HG03457 (cell line): ENCODE results near the gene PRPF18.

Source experiments
- ATAC-seq: cut with Tn5 transposase; IDR thresholded peaks from one replicate; pipeline ENCODE4 v1.9.1; 2021; ENCODE audit warnings: moderate number of reproducible peaks; ENCODE audit not compliant: unreplicated experiment

PRPF18 gene

DNA sequence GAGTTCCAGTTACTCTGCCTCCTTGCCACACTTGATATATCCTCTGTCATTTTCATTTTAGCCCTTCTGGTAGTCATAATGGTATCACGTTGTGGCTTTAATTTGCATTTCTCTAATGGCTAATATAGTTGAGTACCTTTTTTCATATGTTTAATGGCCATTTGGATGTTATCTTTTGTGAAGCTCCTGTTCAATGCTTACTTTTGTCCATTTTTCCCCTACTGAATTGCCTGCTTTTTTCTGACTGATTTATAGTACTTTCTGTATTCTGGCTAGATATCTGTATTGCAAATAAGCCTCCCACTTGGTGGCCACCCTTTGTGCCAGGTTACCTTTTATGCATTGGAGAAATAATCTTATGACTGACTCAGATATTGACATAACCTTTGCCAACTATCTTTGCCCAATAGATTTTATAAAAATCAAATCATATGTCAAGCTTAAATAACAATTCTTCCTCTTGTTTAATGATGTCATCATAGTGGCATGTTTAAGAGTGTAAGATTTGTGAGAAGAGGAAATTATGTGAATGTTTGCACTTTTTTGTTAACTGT is 50.6 kb downstream of the PRPF18 start:
- ATAC-seq, result no peak

DNA sequence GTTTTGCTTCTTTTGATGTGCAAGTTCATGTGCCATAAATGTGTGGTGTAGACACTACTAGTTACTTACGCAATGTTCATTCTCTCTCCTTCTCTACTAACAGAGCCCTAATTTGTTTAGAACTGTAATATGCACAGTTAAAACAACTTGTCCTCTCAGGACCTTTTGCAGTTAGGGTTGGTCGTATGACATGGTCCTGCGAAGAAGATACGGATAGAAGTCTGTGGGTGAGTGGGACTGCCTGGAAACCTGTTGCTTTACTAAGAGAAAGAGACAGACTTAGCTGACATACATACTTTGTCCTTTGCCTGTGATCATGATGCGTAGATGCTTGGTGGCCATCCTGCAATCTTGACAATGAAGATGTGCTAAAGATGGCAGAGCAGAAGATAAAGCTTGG is 51.1 kb downstream of the PRPF18 start:
- ATAC-seq, result no peak

DNA sequence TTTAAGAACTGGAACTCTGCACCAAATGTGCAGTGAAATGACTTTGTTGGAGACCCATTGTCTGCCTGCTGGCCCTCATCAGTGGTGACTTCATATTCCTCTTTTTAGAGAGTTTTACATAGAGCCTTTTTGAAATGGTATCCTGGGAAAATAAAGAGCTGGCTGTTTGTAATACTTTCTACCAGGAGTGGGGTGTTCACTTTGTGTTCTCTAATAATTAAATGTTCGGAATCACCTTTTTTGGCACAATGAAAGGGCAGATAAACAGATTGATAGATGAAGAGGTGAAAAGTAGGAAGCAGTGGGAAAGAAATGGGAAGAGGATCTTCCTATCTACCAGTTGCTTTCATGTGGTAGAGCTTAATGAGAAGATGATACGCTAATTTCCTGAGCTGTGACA is 55.5 kb downstream of the PRPF18 start:
- ATAC-seq, result no peak

DNA sequence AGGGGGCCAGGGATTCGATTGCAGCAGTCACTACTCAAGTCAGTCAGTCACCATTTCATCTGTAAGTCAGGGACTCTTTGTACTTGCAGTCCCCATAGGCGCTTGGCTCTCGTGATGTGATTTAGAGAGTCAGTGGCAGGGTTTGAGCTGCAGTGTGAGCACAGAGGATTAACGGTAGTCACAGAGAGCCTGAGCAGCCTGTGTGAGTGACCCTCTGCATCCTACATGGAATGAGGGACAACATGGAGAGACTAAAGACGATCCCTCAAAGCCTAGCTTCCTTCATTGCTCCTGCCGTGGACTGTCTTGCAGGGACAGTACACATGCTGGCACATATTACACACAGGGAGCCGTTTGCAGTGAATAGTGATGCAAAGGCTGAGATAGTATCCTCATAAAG is 56.3 kb downstream of the PRPF18 start:
- no peak for ATAC-seq

DNA sequence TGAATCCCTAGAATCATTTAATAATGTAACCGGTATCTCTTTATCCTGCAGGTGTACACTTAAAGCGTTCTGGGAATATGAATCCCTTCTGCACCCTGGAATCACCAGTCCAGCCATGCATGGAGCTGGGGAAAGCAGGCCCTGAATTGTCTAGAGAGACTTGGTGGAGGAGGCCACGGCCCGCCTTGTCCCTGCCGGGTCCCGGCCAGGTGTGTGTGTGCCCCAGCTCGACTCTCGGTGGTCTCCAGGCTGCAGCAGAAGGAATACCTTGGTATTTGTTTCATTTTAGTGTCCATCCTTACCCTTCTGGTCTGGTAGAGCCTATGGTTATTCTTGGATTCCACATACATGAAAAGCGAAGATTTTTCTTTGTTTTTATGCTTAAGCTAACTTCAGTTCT is 58.1 kb downstream of the PRPF18 start:
- ATAC-seq, result no peak

DNA sequence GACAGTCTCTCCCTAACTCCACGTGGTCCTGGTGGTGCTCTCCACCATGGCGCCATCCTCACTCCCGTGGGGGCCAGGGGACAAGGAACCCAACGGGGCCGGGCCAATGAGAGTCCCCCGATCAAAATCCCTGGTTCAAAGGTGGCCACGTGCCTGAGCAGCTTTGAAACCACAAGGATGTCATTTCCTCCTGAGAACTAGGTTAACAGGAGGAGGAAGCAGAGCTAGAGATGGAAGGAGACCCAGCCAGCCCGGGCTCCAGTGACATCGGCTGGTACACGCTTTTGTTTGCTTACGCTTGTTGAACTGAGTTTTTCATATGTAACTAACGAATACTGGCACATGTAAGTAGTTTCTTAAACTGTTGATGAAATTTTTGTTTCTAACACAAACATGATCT is 61.7 kb downstream of the PRPF18 start:
- no peak for ATAC-seq

DNA sequence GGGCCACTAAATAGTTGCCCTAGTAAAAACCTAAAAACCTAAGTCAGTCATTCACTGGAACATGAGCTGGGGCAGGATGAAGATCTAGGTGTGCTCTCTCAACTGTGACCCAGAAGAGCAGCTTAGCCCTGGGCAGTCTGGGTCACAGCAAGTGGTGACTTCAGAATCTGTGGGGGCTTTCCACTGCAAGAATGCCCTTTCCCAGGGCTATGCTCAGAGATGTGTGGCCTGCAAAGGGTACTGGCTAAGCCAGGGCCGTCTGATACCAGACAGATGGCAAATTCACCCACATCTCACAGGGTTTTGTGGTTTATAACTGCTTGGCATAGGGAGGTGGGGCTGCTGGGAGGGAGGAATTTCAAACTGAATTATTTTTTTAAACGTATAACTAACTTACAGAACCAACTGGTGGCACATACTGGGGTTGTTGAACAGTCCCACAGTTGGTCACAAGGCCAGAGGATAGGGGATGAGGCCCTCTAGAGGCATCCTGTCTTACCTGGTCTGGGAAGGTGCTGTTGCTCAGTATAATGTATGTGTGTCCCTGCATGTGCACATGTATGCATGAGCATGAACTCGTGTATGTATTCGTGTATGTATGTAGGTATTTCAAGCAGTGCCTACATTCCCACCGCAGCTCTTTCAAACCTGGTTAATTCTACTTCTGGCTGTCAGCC is 63.2 kb downstream of the PRPF18 start:
- ATAC-seq, result peak; percentile 70

DNA sequence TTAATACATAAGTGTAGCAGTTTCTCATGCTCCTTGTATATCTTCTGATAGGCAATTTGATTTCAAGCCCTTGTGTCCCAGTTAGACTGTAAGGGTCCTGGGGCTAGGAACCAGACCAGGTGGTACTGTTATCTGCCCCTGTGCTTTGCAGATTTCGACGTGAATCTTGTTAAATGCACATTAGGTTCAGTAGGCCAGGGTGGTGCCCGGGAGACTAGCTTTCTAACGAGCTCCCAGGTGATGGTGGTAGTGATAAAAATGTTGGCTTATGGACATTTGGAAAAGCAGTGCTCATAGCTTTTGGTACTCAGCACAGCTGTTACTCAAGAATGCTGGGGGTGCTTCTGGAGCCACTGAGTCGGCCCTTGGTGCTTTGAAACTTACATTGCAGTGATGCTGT is 64.2 kb downstream of the PRPF18 start:
- no peak for ATAC-seq

DNA sequence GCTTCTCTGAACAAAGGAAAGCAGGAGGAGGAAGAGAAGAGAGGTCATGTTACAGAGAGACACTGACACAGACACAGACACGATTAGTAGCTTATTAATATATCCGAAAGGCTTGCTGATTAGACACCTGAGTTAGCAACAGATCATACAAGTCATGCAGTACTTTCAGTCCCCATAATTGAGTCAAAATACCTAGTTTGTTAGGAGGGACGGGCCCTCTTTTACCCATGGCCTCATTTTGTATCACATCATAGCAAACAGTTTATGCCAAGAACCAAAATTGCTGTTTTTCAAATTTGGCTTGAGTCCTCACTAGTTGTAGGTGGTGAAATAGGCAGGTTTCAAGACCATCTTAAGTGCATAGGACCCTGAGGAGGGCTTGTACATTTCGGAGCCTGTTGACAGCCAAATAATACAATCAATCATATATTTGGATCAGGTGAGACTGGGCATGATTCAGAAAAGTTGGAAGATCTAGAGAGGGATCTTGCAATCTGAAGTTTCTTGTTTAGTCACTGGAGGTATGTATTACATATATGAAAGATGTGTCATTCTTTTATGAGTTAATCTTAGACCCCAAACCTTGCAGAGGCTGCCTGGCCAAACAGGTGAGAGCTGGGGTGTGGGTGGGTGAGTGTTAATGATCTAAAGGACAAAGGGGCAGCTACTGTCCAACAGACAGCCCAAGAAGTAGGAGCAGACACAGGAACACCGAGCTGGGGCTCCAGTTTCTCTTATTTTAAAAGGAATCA is 65.4 kb downstream of the PRPF18 start:
- ATAC-seq, result no peak

DNA sequence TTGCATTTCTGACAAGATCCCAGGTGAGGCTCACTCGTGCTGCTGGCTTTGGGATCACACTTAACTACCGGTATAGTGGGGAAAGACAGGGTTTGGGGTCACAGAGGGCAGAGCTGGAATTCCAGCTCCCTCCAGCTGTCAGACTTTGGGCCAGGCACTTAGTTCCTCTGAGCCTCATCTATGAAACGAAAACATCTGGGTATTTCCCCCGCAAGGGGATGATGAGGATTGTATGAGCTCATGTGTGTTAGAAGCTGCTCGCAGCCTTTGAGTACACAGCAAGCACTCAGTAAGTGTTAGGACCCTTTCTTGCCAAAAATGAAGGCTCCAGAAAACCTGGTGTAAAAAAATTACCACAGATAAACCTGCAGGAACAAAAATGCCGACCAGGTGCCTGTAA is 66.1 kb downstream of the PRPF18 start:
- ATAC-seq, result no peak

DNA sequence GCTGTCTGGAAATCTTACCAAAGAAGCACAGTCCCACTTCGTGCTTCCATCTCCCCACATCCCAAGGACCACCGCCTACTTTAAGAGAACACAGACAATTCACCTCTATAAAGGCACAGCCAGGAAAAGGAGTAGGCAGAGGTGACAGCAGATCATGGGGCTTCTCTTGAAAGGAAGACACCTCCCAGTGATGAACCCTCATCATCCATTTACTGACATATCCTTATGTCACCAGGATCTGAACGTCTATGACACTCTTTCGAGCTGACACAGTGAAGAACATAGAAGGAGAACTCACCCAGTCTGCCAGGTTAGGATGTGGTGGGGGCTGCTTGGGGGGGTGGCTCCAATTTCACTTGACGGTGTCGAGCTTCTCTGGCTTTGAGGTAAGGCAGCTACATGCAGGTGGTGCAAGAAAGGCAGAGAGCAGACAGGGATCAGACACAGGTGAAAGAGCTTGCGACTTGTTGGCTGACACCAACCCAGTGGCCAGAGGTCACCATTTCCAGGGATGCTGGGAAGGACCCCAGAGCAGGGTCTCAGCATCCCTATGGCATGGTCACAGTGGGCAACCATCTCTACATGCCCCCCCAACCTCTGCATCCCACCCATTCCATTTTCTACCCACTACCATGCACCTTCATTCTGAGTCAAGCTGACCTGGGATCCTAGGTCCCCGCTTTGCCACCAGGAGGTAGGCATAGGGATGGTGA is 67.5 kb downstream of the PRPF18 start:
- no peak for ATAC-seq

DNA sequence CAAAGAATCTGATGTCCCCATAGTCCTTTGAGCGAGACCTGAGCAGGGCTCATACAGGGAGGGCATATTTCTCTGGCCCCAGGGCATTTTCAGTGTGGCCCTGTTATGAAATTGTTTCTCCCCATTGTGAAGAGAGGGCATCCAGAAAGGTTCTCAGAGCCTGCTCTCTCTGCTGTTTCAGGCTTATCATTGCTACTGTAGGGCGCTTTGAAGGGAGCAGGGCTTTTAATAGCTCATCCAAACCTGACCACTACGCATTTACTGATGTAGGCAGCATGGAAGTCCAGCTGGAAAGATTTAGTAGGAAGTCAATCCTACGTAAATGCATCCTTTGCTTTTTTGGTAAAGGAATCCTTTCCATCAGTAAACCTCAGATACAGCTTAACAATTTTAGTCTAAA is 68.1 kb downstream of the PRPF18 start:
- no peak for ATAC-seq

DNA sequence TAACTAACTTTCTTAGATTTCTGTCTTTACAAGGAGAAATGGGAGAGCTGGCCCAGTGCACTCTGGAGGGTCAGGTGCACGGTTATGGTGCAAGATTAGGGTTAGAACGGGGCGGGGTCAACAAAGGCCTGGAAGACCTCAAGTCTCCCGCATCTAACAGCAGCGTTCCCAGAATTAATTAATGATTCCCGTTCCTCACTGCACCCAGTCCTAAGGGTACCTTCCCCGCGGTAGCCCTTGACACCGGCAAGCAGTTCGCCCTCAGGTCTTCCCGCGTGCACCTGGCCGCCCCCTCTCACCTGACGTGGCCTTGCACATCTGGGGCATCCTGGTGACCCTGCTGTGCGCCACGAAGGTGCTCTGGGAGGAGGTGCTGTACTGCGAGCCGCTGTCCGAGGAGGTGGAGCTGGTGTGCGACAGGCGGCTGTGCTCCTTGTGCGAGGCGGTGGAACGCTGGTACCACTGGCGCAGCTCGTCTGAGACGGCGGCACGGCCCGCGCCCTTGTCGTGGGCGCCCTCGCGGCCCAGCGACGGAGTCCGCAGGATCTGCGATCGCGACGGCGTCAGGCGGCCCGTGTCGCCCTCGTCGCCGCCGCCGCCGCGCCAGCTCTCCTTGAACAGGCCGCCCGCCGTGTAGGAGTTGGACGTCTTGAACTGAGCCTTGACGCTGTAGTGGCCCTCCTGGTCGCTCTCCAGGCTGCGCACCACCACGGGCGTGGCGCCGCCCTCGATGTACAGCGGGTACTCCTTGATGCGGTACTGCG is 69.8 kb downstream of the PRPF18 start:
- no peak for ATAC-seq

DNA sequence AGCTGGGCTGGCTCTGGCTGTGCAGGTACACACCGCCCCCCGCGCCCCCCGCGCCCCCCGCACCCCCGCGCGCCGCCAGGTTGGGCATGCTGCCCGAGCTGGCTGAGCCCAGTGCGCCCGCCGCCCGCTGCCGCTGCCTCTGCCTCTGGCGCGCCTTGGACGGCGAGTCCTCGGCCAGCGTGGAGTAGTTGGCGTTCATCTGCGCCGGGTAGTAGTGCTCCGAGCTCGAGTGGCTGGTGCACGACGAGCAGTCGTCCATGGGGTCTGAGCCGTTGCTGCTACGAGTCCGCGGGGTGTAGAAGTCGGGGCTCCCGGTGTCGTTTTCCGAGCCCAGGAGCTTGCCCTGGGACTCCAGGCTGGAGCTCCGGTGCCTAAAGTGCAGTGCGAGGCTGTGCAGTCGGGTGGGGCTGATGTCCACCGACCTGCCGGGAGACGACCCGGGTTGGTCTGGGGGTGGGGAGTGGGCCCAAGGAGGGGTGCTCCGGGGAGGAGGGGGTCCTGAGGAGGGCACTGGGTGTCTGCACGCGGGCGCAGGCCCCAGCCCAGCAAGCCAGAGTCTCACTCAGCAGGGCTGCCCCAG is 70.4 kb downstream of the PRPF18 start:
- no peak for ATAC-seq

DNA sequence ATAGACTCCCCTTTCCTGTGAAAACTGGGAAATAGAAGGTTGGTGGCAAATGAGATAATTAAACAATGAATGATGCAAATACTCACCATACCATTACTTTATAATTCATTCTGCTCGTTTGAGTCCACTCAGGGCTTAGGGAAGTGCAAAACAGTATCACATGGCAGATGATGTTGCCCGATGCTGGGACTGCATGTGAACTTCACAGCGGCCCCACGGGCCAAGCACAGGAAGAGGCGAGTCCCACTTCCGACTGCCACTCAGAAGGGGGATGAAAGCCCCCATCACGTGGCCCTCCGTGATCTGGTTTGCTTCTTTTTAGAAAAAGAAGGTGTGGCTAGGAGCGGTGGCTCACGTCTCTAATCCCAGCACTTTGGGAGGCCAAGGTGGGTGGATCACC is 71.5 kb downstream of the PRPF18 start:
- no peak for ATAC-seq

DNA sequence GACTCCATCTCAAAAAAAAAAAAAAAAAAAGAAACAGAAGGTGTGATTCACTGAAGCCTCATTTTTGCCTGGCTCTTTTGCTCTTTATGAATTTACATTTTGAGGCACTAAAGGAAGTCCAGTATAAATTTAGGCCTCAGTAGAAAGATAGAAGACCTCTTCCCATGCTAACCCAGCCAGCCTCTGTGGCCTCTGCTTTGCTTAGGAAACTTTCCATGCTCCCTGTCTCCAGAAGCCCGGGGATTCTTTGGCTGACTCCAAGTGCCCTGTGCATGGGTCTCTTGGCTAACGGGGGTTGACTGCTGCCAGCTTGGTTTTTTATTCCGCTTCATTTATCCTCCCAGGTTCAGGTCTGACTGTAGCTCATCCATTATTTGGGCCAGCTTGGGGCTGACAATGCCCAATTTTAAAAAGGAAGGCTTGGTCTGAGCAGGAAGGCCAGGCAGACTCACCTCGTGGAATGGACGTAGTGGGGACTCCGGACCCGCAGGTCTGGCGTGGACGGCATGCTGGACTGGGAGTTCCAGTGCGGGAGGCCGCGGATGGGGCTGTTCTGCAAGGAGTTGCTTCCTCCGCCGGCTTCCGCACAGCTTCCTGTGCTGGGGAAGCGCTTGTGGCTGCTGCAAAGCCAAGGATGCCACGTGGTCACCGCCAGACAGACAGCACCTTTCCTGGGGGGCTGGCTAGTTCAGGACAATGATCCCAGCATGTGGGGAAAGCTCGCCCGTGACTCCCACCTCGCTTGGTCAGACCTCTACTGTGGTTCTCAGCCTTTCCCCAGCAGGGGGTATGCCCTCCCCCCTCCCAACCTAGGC is 72.3 kb downstream of the PRPF18 start:
- no peak for ATAC-seq

DNA sequence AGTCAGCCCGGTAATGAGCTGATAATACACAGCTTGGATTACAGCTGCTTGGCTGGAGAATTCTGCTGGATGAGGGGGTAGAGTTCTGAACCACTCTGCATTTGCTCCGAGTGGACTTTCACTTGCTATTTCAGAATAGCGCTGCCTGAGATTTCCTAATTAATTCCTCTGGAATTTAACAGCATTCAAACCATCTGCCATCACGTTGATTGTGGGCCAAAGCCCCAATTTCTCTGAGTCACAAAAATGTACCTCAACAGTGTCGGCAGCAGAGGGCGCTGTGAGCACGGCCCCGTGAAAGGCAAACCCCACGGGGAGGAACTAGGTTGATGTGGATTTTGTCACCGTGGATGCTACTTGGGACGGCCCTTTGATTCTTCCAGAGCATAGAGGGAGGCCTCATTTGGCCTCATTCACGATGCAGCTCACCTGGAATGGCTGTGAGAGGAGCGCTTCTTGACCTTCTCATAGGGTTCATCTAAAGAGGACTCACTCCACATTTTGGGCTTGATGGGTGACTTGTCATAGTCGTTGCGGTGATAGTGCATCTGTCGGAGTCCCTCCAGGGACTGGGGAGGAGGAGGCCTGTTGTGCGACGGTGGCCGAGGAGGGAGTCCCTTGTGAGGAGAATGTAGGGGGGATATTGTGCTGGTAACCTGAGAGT is 73.3 kb downstream of the PRPF18 start:
- ATAC-seq, result no peak

DNA sequence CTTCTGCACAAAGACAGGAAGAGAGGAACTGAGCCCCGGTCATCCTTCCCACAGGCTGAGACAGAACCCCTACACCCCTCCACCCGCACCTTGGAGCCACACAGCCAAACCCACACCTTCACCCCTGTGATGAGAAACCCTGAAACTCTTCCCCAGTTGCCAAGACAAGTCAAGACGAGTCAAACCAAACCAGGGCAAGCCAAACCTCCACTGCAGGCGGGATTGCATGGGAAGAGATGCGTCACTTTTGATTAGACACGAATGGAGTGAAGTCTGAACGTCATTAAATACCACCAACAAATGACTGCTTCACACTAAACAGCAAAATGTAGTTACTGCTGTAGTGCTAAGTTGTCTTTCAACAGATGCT is 73.8 kb downstream of the PRPF18 start:
- ATAC-seq, result no peak

DNA sequence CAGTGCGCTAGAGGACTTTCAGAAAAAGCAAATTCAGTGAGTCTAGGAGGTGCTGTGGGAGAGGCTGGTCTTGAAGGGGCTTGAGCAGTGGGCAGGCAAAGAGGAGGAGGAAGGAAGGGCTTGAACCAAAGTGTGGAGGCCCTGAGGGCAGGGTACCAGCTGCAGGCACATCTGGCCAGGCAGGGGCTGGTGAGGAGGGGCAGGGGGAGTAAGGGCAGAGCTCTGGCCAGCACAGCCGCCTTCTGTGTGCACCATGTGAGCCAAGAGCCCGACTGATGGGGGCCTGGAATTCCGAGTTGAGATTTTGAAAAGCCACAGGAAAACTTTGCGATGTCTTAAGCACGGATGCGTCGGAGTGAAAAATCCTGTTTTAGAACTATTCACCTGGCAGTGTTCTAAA is 74.5 kb downstream of the PRPF18 start:
- ATAC-seq, result no peak
